ENCODE measurements around the gene ANXA3.

The ANXA3 gene

DNA sequence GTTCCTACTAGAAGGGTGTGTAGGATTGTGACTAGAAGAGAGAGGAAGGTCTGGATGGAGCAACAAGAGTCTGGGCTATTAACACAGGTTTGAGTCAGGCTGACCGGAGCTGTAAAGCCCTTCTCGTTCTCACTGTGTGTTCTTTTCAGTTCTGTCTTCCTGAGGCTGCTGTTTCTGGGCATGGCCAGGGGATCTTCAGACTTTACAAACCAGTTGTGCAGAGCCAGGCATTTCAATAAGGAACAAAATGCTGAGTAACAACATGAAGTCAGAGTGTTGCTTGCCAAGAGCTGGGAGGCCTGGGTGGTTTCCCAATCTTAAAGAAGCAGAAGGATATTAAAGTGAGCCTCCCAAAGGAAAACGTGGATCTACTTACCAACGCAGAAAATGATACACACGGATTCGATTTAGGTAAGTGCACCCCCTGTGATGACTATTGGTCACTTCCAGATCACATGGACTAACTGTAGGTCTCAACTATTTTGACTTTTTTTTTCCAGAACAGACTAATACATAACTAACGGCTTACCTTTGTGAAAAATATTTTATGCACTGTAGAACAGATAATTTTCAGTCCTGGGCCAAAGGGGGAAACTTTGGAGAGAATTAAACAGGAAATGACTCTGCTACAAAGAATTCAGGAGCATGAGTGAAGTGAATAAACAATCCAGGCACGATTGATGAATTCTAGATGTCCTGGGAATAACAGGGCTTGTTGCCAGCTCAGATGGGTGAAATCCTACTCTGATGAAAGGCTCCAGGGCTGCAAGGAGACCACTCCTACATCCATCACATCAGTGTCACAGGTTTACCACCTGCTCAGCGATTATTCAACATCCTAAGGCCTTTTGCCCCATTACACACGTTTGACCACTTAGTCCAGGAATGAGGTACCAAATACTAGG is 94.5 kb downstream of the ANXA3 start:
- no peak for DNase-seq

DNA sequence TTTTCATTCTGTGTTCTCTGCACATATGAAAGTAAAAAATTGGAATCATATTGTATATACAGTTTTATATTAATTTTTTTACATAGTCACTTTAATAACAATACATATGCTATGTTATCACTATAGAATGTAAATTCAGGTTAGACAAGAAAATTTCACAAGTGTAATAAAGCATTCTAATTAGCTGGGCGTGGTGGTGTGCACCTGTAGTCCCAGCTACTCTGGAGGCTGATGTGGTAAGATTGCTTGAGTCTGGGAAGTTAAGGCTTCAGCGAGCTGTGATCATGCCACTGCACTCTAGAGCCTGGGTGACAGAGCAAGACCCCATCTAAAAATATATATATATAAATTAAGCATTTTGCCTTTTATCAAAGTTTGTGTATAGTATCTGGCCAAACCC is 95.7 kb downstream of the ANXA3 start:
- no peak for DNase-seq

DNA sequence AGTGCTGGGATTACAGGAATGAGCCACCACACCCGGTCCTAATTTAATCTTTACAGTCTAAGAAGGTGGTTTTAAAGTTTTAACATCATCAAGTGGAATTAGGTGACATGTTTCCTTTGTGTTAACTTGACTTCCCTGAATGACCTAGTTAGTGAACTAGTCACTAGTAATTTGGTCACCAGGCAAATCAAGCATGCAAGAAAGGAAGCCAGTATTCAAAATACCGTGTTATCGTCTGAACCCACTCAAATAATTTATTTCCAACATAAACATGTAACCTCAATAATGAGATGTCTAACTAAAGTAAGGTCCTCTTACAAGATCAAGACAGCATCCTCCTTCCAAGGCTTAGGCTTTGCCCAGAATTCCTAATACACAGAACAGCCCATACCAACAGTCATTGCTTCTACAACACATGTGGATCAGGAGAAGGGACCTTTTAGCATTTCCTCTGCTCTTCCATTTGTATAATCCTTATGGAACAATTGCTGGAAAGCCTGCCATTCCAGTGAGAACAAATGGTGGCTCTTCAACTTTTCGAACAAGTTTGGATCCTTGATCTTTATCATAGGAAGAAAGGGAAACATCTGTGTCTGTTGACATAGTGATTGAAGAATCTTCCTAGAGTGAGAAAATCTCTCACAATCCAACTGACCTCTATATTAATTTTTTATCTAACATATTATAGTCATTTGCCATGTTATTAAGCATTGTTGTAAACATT is 97.2 kb downstream of the ANXA3 start:
- DNase-seq: no peak

DNA sequence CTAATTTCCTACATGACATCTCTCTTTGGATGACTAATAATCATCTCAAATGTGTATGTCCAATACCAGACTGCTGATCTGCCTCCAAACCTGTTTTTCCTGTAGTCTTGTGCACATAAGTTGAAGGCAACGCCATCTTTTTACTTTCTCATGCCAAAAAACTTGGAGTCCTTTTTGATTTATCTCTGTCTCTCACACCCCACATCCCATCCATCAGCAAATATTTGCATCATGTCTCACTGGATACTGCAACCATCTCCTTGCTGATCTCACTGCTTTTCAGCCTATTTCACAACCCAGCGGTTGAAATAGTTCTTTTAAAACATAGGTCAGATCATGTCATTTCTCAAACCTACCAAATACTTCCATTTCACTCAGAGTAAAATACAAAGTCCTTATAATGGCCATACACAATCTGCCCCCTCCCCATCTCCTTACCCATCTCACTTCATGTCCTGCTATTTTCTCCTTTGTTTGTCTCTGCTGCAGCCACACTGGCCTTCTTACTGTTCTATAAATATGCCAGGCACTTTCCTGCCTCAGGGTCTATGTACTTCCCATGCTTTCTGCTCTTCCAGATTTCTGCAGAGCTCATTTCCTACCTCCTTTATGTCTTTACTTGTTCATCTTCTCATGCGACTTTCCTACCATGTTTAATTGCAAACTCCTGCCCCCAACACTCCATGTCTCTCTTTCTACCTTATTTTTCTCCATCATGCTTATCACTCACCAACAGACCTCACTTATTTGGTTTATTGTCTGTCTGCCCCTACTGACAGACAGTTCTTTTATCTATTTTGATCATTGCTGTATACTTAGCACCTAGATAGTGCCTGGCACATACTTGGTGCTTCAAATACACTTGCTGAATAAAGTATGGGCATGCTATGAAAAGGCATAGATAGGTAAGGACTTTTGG is 98.8 kb downstream of the ANXA3 start:
- no peak for DNase-seq

DNA sequence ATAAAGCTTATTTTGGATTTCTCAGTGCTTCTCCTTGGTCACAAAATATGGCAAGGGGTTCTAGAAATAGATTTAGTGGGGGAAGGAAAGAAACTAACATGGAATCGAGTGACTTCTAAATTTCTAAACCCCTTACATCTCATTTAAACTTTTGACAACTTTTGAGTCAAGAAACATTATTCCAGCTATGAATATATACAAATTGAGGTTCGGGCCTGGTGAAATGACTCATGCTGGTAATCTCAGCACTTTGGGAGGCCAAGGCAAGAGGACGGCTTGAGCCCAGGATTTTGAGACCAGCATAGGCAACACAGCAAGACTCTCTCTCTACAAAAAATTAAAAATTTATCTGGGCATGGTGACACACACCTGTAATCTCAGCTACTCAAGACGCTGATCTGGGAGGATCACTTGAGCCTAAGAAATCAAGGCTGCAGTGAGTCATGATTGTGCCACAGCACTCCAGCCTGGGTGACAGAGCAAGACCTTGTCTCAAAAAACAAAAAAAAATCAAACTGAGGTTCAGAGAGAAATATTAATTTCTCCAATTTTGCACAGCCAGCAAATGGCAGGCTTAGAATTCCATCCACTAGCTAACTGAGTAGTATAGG is 99.8 kb downstream of the ANXA3 start:
- no peak for DNase-seq

DNA sequence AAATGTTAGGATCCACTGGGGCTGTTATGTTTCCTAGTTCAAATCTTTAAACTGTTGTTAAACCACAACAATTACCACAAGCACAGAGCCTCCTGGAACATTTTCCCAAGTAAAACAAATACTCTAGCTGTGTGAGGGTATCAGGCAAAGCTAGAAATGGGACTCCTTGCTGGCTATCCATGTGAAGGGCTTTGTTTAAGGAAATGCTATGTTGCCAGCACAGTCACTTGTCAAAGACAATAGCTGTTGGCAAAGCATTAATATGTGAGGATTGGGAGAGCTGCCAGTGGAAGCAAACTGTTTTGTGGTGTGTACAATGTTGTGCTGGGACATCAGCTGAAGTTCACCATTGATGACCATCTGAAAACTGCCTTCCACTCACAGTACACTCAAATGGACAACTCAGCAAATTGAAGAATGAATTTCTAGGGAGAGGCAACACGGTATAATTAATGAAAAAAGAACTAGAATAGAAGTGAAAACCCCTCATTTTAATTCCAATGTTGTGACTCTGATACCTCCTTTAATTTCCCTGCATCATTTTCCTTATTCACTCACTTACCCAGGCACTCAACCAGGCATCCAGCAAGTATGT is 100.8 kb downstream of the ANXA3 start:
- no peak for DNase-seq

DNA sequence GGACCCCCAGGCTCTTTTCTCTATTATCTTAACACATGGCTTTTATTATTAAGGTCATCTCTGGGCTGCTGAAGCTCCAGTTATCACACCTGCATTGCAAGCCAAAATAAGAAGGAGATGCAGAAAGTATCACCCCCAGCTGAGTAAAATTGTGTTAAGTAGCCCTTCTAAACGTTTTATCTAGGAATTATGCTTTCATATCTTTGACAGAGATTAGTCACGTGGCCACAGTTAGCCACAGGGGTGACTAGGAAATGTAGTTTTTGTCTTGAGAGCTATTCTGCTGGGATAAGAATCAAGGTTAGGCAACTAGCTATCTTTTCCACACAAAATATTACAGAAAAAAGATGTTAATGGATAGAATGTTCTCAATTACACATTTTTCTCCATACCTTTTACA is 102.1 kb downstream of the ANXA3 start:
- no peak for DNase-seq

DNA sequence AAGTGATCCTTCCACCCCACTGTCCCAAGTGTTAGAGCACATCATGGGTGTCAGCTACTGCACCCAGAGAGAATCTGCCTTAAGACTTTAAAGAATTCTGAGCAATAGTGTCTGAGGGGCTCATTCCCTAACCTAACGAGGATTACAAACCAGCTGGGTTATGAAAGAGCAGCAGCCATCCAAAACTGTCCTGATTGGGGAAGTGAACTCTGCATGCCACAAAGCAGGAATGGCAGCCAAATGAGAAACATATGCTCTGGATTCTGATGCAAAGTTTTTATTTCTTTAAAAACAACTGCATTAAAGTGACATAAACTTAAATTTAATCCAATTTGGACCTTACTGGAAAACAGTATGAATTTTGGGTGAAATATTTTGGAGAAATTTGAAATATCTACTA is 103.2 kb downstream of the ANXA3 start:
- no peak for DNase-seq

DNA sequence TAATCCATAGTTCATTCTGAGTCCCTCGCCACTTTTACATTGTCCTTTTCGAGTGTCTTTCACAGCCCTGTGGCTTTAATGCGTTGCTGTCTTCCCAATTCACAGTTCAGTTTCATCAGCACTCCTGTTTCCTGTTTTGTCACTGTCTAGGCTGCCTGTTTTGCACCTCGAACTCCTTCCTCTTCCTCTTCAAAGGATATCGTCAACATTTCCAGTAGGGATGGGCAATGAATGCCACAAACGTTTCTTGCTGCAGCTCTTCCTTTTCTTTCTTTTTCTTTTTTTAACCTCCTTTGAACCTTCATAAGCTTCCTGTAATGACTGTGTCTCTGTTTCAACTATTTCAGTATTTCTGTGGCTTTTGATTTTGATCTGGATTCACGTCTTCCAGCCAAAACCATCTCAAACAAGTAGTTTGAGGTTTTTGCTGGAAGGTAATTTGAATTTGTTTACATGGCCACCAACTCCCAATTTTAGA is 105.4 kb downstream of the ANXA3 start:
- DNase-seq: peak; percentile 42

DNA sequence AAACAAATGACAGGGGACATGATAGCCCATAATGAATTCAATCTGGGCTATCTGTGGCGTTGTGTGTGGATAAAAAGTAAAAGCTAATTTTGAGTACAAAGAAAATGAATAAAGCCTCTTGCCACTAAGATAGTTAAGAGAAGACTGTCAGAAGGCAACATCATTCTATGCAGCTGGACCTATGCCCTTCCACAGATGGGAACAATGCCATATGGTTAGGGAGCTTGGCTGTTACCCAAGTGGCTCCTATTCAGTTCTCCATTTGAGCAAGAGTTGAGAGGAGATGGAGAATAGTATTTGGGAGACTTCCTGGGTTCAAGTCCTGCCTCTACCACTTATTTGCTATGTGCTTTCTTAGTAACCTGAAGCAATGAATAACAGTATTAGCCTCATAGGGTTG is 107.7 kb downstream of the ANXA3 start:
- DNase-seq: no peak

DNA sequence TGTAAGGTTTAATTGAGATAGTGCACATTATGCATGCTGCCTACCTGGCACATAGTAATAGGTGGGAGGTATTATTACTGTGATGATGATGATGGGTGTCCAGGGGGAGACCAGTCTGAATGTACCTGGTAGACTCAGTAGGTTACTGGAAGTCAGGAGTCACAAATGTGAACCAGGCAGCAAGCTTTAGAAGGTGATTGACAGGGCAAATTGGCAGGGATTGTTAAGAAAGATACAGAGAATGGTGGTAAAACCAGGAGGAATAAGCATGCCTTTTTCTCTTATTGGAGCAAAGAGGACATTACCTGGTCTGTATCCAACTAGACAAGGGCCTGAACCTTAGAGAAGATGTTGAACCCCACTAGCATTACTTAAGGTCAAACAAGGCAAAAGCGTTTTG is 108.1 kb downstream of the ANXA3 start:
- DNase-seq: no peak

Data from stimulated activated CD4-positive, alpha-beta T cell treated with anti-CD3 and anti-CD28 coated beads, Interleukin-15, amount 100 ng/mL, for 24 hours (primary cell).